Adipocyte (in vitro differentiated cells): ENCODE results near the gene CBX5.
"Not testable (repeated sequence)": the region's sequence is repeated elsewhere in the genome, so short reads cannot be mapped to it uniquely, and the experiment has no call there.

ENCODE experiments used
- DNase-seq: peaks from one replicate; pipeline ENCODE4 v3.0.0-alpha.2; 2015; ENCODE audit warnings: low read depth
- H3K27me3 ChIP-seq: replicated peaks from 2 replicates; pipeline ENCODE4 v1.7.0; 2013; ENCODE audit warnings: mild to moderate bottlenecking, low read length, moderate library complexity; ENCODE audit not compliant: control insufficient read depth, insufficient read depth
- H3K36me3 ChIP-seq: 2 replicates; pipeline ENCODE4 v1.7.0; 2013; ENCODE audit warnings: low read length, mild to moderate bottlenecking, moderate library complexity; ENCODE audit not compliant: control insufficient read depth, insufficient read depth, severe bottlenecking
- H3K4me1 ChIP-seq: 2 replicates; pipeline ENCODE4 v1.7.0; 2013; ENCODE audit warnings: mild to moderate bottlenecking, low read length, moderate library complexity; ENCODE audit not compliant: control insufficient read depth, insufficient read depth
- H3K4me3 ChIP-seq: 2 replicates; pipeline ENCODE4 v1.7.0; 2013; ENCODE audit warnings: mild to moderate bottlenecking, low read length, moderate library complexity
- H3K9ac ChIP-seq: 2 replicates; pipeline ENCODE4 v1.7.0; 2013; ENCODE audit warnings: mild to moderate bottlenecking, low read length, moderate library complexity
- H3K9me3 ChIP-seq: 2 replicates; pipeline ENCODE4 v1.7.0; 2013; ENCODE audit warnings: mild to moderate bottlenecking, low read length, moderate library complexity; ENCODE audit not compliant: control insufficient read depth

CBX5 gene

DNA sequence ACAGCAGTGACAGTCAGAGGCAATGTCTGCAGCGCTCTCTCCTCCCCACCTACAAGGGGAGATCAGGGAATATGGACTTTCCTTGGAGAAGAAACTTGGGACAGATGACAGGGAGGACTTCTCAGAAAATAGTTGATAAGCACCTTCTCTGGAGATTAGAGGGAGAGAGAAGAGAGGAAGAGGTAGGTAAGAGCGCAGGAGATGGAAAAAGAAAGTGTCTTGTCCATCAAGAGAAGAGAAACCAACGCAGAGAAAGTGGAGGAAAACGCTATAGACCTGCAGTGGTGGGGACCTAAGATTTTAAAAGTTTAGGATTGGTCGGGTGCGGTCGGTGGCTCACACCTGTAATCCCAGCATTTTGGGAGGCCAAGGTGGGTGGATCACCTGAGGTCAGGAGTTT lies 75.6 kb downstream of the CBX5 start:
- H3K4me1 ChIP-seq: no peaks in the 10 kb centered on the region
- no peaks in the 10 kb centered on the region for H3K9me3 ChIP-seq
- no peak overlapping the region for H3K4me3 ChIP-seq
- DNase-seq: no peak
- no peak overlapping the region for H3K9ac ChIP-seq
- no peaks in the 10 kb centered on the region for H3K36me3 ChIP-seq
- H3K27me3 ChIP-seq: peaks cover 5% of the 10 kb centered on the region

DNA sequence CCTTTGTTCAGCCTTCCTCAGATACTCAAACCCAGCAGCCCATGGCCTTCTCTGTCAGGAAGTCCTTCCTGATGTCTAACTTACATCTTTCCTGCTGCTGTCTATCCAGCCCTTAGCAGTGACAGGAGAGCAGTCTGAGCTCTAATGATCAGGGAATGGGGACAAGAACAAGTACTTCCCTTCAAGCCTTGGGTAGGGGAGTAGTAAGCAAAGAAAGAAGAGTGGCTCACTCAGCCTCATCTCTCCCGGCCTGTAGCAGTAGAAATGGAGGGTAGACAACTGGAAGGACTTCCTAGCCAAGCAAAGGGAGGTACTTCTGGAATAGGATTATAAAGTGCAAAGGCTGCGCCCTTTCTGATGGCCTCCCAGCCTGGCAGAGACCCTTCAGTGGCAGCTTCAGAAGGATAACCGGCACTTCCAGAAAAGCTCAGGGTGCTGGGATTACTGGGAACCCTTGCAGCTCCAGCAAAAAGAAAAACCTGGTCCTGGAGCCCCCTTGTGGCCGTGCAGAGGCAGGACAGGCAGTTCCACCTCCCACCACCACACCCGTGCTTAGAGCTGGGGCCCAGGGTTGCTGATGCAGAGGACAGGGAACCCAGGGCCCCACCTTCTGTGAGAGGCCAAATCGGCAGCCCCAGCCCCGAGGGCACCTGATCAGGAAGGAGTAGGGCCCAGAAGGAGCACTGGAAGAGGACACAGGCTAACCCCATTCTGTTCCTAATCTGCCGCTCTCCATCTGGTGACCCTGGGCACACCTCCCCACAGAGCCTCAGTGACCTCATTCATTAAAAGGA lies 78.7 kb downstream of the CBX5 start:
- H3K36me3 ChIP-seq: no peaks in the 10 kb centered on the region
- H3K9me3 ChIP-seq: no peaks in the 10 kb centered on the region
- peaks cover 5% of the 10 kb centered on the region for H3K27me3 ChIP-seq
- H3K4me3 ChIP-seq: no peak overlapping the region
- DNase-seq: peak; percentile 80
- H3K4me1 ChIP-seq: peaks cover 8% of the 10 kb centered on the region
- no peak overlapping the region for H3K9ac ChIP-seq

GRCh38 chr12:54200412-54200811 lies 79.5 kb downstream of the CBX5 start:
- Histone ChIP-seq H3K27me3 (peaks cover 2% of the 10 kb centered on the region), H3K9ac (no peak overlapping the region), H3K9me3 (no peaks in the 10 kb centered on the region)

GRCh38 chr12:54199917-54200316 lies 80.0 kb downstream of the CBX5 start:
- no peak for DNase-seq
- H3K9ac ChIP-seq: no peak overlapping the region
- peaks cover 8% of the 10 kb centered on the region for H3K4me1 ChIP-seq
- no peaks in the 10 kb centered on the region for H3K36me3 ChIP-seq
- H3K9me3 ChIP-seq: no peaks in the 10 kb centered on the region
- no peak overlapping the region for H3K4me3 ChIP-seq
- no peaks in the 10 kb centered on the region for H3K27me3 ChIP-seq

More at GRCh38 chr12:54200412-54200811, 79.5 kb downstream of the CBX5 start:
- Histone ChIP-seq H3K4me3 (no peak overlapping the region), H3K36me3 (no peaks in the 10 kb centered on the region), H3K4me1 (peaks cover 8% of the 10 kb centered on the region)
- DNase-seq: no peak

- H3K9ac ChIP-seq: no peak overlapping the region
- H3K4me1 ChIP-seq: peaks cover 8% of the 10 kb centered on the region
- no peaks in the 10 kb centered on the region for H3K36me3 ChIP-seq
- H3K4me3 ChIP-seq: no peak overlapping the region
- no peaks in the 10 kb centered on the region for H3K27me3 ChIP-seq
- DNase-seq: no peak
- no peaks in the 10 kb centered on the region for H3K9me3 ChIP-seq
Measured at GRCh38 chr12:54199034-54199433, 80.9 kb downstream of the CBX5 start.

DNA sequence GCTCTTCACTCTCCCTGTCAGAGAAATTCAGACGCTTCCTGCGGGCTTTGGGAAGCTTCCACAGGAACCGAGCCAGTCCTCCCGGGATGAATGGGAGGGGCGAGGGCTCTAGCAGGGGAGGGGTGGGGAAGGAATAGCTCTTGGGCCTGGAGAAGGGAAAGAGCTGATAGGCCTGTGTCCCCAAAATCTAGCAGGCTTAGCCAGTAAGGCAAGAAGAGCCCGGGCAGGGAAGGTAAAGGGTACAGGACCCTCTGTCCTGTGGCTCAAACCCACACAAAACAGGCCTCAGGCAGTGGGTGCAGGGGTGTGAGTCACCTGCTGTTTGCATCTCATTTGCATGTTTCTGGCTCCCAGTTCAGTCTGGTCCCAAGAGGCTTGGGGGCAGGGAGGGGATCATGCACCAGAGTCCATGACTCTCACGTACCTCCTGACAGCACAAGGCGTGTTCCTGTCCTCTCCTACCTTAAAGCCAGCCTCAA lies 82.5 kb downstream of the CBX5 start:
- Histone ChIP-seq H3K36me3 (no peaks in the 10 kb centered on the region), H3K4me1 (peaks cover 8% of the 10 kb centered on the region), H3K9me3 (no peaks in the 10 kb centered on the region), H3K27me3 (no peaks in the 10 kb centered on the region), H3K4me3 (no peak overlapping the region), H3K9ac (no peak overlapping the region)
- no peak for DNase-seq

DNA sequence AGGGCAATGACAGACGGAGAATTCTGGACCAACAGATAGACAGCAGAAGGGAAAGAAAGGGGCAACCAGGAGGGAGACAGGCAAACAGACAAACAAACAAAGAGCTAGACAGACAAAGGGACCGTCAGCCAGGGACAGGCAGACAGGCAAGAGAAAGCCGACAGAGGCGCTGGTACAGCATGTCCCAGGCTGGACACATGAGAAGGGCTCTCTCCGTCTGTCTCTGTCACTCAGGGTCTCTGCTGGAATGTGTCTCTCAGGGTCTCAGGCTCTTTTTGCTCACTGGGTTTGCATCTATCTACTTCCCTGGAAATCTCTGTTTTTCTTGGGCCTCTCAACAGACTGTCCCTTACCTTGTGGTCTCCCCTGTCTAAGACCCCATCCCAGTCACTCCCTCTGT lies 82.9 kb downstream of the CBX5 start:
- no peak for DNase-seq
- Histone ChIP-seq H3K36me3 (no peaks in the 10 kb centered on the region), H3K4me3 (no peak overlapping the region), H3K4me1 (peaks cover 9% of the 10 kb centered on the region), H3K9ac (no peak overlapping the region), H3K9me3 (no peaks in the 10 kb centered on the region), H3K27me3 (no peaks in the 10 kb centered on the region)

DNA sequence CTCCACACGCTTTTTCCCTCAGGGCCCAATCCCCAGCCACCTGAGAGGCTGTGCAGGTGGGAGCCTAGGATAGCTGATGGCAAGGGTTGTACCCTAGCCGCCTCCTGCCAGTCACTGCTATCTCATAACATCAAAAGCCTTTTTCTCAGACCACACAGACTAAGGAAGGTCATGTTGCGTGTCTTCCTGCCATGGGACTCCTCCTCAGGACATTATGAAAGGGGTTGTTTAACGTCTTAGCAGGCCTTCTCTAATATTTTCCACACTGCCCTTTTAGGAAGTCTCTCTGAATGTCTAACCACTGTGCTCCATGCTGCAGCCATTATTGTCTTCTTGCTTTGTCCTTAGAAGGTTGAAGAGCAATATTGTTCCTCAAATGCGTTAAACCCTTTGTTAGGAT lies 83.5 kb downstream of the CBX5 start:
- no peak for DNase-seq
- Histone ChIP-seq H3K4me3 (no peak overlapping the region), H3K36me3 (no peaks in the 10 kb centered on the region)

GRCh38 chr12:54195737-54196347 lies 84.1 kb downstream of the CBX5 start:
- peak; percentile 32 for DNase-seq
- H3K36me3 ChIP-seq: no peaks in the 10 kb centered on the region
- H3K9ac ChIP-seq: no peak overlapping the region
- H3K9me3 ChIP-seq: no peaks in the 10 kb centered on the region
- H3K27me3 ChIP-seq: no peaks in the 10 kb centered on the region
- no peak overlapping the region for H3K4me3 ChIP-seq
- peaks cover 19% of the 10 kb centered on the region for H3K4me1 ChIP-seq

More for the DNA sequence above, 83.5 kb downstream of the CBX5 start:
- H3K9ac ChIP-seq: no peak overlapping the region
- H3K4me1 ChIP-seq: peaks cover 13% of the 10 kb centered on the region
- H3K27me3 ChIP-seq: no peaks in the 10 kb centered on the region
- no peaks in the 10 kb centered on the region for H3K9me3 ChIP-seq

DNA sequence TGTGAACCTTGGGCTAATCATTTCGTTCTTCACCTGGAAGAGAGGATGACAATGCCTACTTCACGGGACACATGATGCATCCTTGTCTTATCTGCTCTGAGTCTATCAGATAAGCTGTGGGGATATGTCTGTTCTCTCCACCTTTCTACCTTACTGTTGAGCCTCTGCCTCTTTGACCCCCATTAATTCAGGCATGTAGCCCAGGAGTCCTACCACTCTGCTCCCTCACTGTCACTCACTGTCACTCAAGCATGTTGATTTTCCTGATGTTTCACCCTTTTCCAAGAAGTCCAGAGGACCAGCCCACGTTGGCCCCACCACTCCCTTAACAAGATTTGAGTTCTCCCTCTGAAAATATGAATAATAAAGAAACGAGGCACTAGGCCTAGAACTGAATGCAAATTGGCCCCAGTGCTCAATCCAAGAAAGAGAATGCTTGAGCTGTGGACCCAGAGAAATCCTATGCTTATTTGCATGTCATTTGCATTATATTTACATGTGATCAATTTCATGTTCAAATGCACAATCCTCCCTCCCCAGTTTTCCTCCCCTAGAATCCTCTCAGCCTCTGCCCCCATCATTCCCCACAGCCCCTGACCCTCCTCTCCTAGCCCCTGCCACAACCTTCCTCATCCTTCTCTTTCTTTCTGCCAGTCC lies 84.7 kb downstream of the CBX5 start:
- no peak overlapping the region for H3K9ac ChIP-seq
- H3K36me3 ChIP-seq: no peaks in the 10 kb centered on the region
- H3K27me3 ChIP-seq: no peaks in the 10 kb centered on the region
- DNase-seq: no peak
- H3K9me3 ChIP-seq: no peaks in the 10 kb centered on the region
- peaks cover 21% of the 10 kb centered on the region for H3K4me1 ChIP-seq
- no peak overlapping the region for H3K4me3 ChIP-seq

DNA sequence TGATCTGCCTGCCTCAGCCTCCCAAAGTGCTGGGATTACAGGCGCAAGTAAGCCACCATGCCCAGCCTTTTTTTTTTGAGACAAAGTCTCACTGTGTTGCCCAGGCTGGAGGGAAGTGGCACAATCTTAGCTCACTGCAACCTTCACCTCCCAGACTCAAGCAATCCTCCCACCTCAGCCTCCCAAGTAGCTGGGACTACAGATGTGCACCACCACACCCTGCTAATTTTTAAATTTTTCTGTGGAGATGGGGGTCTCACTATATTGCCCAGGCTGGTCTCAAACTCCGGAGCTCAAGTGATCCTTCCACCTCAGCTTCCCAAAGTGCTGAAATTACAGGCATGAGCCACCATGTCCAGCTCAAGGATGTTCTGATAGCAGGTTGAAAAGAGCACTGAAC lies 85.3 kb downstream of the CBX5 start:
- H3K9ac ChIP-seq, H3K27me3 ChIP-seq, H3K36me3 ChIP-seq, H3K4me3 ChIP-seq, DNase-seq, H3K9me3 ChIP-seq: not testable (repeated sequence)
- peaks cover 21% of the 10 kb centered on the region for H3K4me1 ChIP-seq
